HepG2 (cell line): Measurements from ENCODE around the gene RTBDN. TPM values are rescaled to one million over a fixed set of nuclear protein-coding genes. Genes with fewer than 3 reads are reported as not detected.

ENCODE experiments used
- ARID2 ChIP-seq: sonication (generic); formaldehyde crosslinking; IDR thresholded peaks from 2 replicates; pipeline ENCODE4 v1.8.1; 2022; ENCODE audit warnings: mild to moderate bottlenecking, missing genetic modification reagents, borderline replicate concordance
- ATF5 ChIP-seq: sonication (generic); formaldehyde crosslinking; IDR thresholded peaks from 2 replicates; pipeline ENCODE4 v1.4.0; 2020; ENCODE audit warnings: mild to moderate bottlenecking, low read depth, missing genetic modification reagents
- ATRX ChIP-seq: sonication (generic); formaldehyde crosslinking; IDR thresholded peaks from 2 replicates; pipeline ENCODE4 v1.4.0; 2020; ENCODE audit warnings: missing genetic modification reagents, borderline replicate concordance
- E2F1 ChIP-seq: sonication (generic); formaldehyde crosslinking; IDR thresholded peaks from 2 replicates; pipeline ENCODE4 v1.5.0; 2020; ENCODE audit warnings: missing genetic modification reagents
- HOMEZ ChIP-seq: IDR thresholded peaks from 2 replicates; pipeline ENCODE4 v1.6.1; 2016; ENCODE audit warnings: low read depth
- KDM3A ChIP-seq: IDR thresholded peaks from 2 replicates; pipeline ENCODE4 v1.6.1; 2018; ENCODE audit warnings: low read depth, missing compliant biosample characterization
- POGZ ChIP-seq: sonication (generic); formaldehyde crosslinking; IDR thresholded peaks from 2 replicates; pipeline ENCODE4 v1.4.0; 2020; ENCODE audit warnings: mild to moderate bottlenecking, missing genetic modification reagents
- RELA ChIP-seq: sonication (generic); formaldehyde crosslinking; IDR thresholded peaks from 2 replicates; pipeline ENCODE4 v1.4.0; 2020; ENCODE audit warnings: missing genetic modification reagents
- RNF219 ChIP-seq: sonication (generic); formaldehyde crosslinking; IDR thresholded peaks from 2 replicates; pipeline ENCODE4 v1.5.0; 2020; ENCODE audit warnings: mild to moderate bottlenecking, missing genetic modification reagents
- SUZ12 ChIP-seq: fragments of 150-350 bp; IDR thresholded peaks from 2 replicates; pipeline ENCODE4 v1.6.1; 2014; ENCODE audit warnings: low read depth, low read length
- TAF15 ChIP-seq: fragments of 200-400 bp; formaldehyde crosslinking; IDR thresholded peaks from one replicate; pipeline ENCODE4 v1.6.1; 2018; ENCODE audit warnings: mild to moderate bottlenecking, low read depth, low read length; ENCODE audit not compliant: poor library complexity, severe bottlenecking
- TSC22D2 ChIP-seq: sonication (generic); formaldehyde crosslinking; IDR thresholded peaks from 2 replicates; pipeline ENCODE4 v1.5.1; 2020; ENCODE audit warnings: missing genetic modification reagents, mild to moderate bottlenecking, borderline replicate concordance
- ZBTB21 ChIP-seq: sonication (generic); formaldehyde crosslinking; IDR thresholded peaks from 2 replicates; pipeline ENCODE4 v1.4.0; 2020; ENCODE audit warnings: missing genetic modification reagents
- ZNF20 ChIP-seq: sonication (generic); formaldehyde crosslinking; IDR thresholded peaks from 2 replicates; pipeline ENCODE4 v1.4.0; 2020; ENCODE audit warnings: mild to moderate bottlenecking, moderate library complexity, missing genetic modification reagents
- ZNF232 ChIP-seq: sonication (generic); formaldehyde crosslinking; IDR thresholded peaks from 2 replicates; pipeline ENCODE4 v1.4.0; 2020; ENCODE audit warnings: missing genetic modification reagents, borderline replicate concordance
- ZNF556 ChIP-seq: sonication (generic); formaldehyde crosslinking; IDR thresholded peaks from 2 replicates; pipeline ENCODE4 v1.4.0; 2020; ENCODE audit warnings: mild to moderate bottlenecking, missing genetic modification reagents, borderline replicate concordance
- ZNF577 ChIP-seq: sonication (generic); formaldehyde crosslinking; IDR thresholded peaks from 2 replicates; pipeline ENCODE4 v1.4.0; 2020; ENCODE audit warnings: mild to moderate bottlenecking, low read depth, missing genetic modification reagents, borderline replicate concordance
- polyA plus RNA-seq, 8 experiments: library from polyadenylated mRNA; depleted of rRNA in 3 of 8; stranded (reverse) in 7 of 8; unstranded in 1 of 8; fragments of >200 nt; fragmentation: Illumina TruSeq in 4 of 8; extraction: Trizol in 4 of 8; gene quantifications; 2 replicates each; pipeline versions ENCODE4 v1.2.1 to v1.2.3, GENCODE V29; 2011 to 2016; ENCODE audit warnings: low read depth in 4 of 8, missing spikeins in 1 of 8, mixed read lengths in 1 of 8; ENCODE audit not compliant: insufficient read depth in 1 of 8
- total RNA-seq, 5 experiments: library from RNA; depleted of rRNA; stranded (reverse); fragments of >200 nt; fragmentation: Illumina TruSeq; extraction: Trizol; gene quantifications; 2 replicates each; pipeline ENCODE4 v1.2.3, GENCODE V29; 2016; ENCODE audit warnings: low read depth in 1 of 5
- TF ChIP-seq, protein P1 (sequence below): sonication (generic); formaldehyde crosslinking; IDR thresholded peaks from 2 replicates; pipeline ENCODE4 v1.4.0; 2020; ENCODE audit warnings: mild to moderate bottlenecking, missing genetic modification reagents, borderline replicate concordance

RTBDN gene
- total and polyA plus RNA-seq, 2 of the 13 experiments (the other 11 are each of a cell fraction or from before 2014, with no cell fraction given): 0.27 to 0.48 TPM

GRCh38 chr19:12864721-12865715 lies 30.6 kb upstream of the RTBDN start (continued):
- TF ChIP-seq RNF219 (no peak), TSC22D2 (CRISPR knock-in tag) (no peak), POGZ (CRISPR knock-in tag) (no peak), KDM3A (no peak), ZNF232 (CRISPR knock-in tag) (no peak), ZBTB21 (CRISPR knock-in tag) (no peak), ATF5 (CRISPR knock-in tag) (no peak), TAF15 (no peak), SUZ12 (no peak), RELA (CRISPR knock-in tag) (no peak), ZNF556 (no peak), ZNF577 (CRISPR knock-in tag) (no peak), ATRX (CRISPR knock-in tag) (no peak), HOMEZ (CRISPR knock-in tag) (0 out of 2 replicates have a peak, but pooled peaks have one; percentile 19), E2F1 (no peak), ZNF20 (no peak), ARID2 (CRISPR knock-in tag) (no peak)
- TF ChIP-seq, protein P1, sequence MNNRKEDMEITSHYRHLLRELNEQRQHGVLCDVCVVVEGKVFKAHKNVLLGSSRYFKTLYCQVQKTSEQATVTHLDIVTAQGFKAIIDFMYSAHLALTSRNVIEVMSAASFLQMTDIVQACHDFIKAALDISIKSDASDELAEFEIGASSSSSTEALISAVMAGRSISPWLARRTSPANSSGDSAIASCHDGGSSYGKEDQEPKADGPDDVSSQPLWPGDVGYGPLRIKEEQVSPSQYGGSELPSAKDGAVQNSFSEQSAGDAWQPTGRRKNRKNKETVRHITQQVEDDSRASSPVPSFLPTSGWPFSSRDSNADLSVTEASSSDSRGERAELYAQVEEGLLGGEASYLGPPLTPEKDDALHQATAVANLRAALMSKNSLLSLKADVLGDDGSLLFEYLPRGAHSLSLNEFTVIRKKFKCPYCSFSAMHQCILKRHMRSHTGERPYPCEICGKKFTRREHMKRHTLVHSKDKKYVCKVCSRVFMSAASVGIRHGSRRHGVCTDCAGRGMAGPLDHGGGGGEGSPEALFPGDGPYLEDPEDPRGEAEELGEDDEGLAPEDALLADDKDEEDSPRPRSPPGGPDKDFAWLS: no peak
